Fibroblast of upper back skin (primary cell): Measurements from ENCODE around the gene SPC25.

Source experiments
- DNase-seq: peaks from one replicate; pipeline ENCODE4 v3.0.0-alpha.2; 2013

SPC25 gene

DNA sequence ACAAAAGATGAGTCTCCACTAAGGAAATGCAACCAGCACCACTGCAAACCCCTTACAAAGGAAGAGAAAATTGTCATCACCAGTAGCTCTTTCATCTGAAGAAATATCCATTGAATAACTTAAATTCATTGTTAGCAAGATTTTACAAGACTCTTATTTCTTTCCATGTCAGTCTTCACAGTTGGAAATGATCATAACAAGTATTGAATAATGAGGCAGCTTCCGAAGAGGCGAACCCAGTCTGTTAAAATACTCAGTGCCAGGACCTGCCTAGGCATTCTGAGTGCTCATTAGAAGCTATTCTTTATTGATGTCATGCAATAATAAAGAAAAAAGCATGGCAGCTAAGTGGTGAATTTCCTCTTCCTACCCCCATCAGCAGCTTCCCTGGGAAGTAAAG is 54.3 kb downstream of the SPC25 start:
- DNase-seq: no peak

DNA sequence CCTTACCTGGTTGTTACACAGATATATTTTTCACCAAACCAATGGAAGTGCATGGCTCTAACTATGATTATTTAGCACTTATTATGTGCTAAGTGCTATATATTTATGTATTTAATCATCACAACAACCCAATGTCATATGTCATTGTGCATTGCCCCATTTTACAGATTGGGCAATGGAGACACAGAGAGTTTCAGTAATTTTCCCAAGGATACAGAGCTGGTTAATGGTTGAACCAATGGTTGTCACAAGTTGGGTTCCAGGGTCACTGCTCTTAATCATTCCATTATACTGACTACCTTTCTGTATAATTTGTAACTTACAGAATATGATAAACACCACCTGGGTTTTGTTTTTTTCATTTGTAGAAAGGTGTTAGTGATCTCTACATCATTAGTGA is 58.6 kb downstream of the SPC25 start:
- no peak for DNase-seq

DNA sequence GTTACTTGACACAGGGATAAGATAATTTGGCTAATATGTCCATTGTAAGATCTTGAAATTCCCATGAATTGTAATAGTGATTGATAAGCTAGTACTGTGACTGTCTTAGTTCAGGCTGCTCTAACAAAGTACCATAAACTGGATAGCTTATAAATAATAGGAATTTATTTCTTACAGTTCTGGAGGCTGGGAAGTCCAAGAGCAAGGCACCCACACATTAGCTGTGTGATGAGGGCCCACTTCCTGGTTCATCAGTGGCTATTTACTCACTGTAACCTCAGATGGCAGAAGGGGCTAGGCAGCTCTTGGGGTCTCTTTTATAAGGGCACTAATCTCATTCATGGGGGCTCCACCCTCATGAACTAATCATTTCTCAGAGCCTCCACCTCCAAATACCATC is 59.3 kb downstream of the SPC25 start:
- DNase-seq: no peak

DNA sequence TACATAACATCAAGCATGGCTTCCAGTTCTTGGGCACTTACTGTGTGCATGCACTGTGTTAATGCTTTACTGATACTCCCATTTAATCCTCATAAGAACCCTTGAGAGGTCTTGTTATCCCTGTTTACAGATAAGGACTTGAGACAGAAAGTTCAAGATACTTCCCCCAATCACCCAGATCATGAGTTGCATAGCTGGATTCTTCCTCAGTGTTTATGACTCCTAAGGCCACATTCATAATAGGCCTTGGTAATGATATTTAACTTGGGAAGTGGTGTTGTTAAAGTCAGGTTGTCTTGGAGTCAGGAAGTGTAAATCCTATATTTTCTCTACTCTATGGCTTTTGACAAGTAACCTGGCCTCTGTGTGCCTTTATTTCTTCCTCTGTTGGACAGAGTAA is 65.1 kb downstream of the SPC25 start:
- DNase-seq: no peak

DNA sequence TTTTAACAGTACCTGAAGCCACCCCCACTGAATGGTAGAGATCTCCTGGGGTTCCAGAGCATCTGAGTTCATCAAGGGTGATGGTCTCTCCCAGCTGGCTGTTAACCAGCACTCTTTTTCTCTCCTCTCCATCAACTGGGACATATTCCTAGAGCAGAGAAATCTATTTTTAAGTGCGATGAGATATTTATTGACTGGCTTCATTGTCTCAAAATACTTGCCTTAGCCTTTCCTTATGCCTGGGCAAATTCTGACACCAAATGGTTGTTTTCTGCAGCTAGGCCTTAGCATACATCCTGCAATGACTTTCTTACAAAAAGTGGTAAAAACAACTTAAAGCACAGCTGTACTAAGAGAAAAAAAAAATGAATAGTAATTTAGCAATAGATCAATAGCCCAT is 68.2 kb downstream of the SPC25 start:
- no peak for DNase-seq

DNA sequence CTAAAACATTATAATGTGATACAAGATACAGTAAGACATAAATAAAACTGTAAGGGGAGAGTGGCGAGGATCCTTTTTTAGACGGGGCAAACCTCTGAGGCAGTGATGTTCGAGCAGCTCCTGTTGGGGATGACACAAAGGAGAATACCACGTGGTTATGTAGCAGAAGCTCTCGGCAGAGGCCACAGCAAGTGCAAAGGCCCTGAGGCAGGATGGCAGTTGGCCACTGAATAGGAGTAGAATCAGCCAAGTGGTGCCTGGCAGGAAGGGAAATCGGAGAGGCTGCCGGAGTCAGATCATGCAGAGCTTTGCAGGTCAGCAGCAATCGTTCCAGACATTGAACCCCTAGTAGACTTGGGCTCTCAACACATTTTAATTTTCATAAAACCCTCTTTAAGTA is 68.7 kb downstream of the SPC25 start:
- DNase-seq: no peak
